ENCODE measurements around the gene ADARB2.

DNA sequence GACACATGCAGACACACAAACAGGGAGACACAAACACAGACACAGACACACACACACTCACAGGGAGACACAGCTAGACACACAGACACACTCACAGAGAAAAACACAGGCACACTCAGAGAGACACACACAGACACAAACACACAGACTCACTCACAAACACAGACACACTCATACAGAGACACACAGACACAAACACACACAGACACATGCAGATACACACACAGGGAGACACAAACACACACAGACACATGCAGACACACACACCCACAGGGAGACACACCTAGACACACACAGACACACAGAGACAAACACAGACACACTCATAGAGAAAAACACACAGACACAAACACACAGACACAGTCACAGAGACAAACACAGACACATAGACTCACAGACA lies 67.9 kb downstream of the ADARB2 start:
- TF ChIP-seq SUZ12 (IDR thresholded peaks at IDR 0.05) (no peak; the same call in 1 of the 2 replicates), FOXA1 (IDR thresholded peaks at IDR 0.05) (no peak)

Data from HEK293T (cell line).